Thyroid gland (tissue), 4 donors: Measurements from ENCODE around the gene ETV6. TPM values are rescaled to one million over a fixed set of nuclear protein-coding genes. Genes with fewer than 3 reads are reported as not detected.

ENCODE experiments used
- DNase-seq, 2 donors: peaks; one replicate each; pipeline ENCODE4 v3.0.0-alpha.2; 2019
- H3K27ac ChIP-seq, 3 donors: fragments of 200-600 bp; sonication (generic); 1 replicate in 2 of 3; 2 replicates in 1 of 3; pipeline ENCODE4 v1.5.1; 2016 to 2019; ENCODE audit warnings: mild to moderate bottlenecking in 1 of 3, moderate library complexity in 1 of 3
- H3K27me3 ChIP-seq: fragments of 200-600 bp; sonication (generic); one replicate; pipeline ENCODE4 v1.5.1; 2019
- H3K36me3 ChIP-seq, 2 donors: fragments of 200-600 bp; sonication (generic); one replicate each; pipeline ENCODE4 v1.5.1; 2016 to 2019
- H3K4me1 ChIP-seq, 2 donors: fragments of 200-600 bp; sonication (generic); one replicate each; pipeline ENCODE4 v1.5.1; 2017 to 2019
- H3K4me3 ChIP-seq, 3 donors: fragments of 200-600 bp; sonication (generic); replicated peaks in 1 of 3; 1 replicate in 2 of 3; 2 replicates in 1 of 3; pipeline ENCODE4 v1.5.1; 2016; ENCODE audit warnings: mild to moderate bottlenecking in 1 of 3
- H3K9me3 ChIP-seq: fragments of 200-600 bp; sonication (generic); one replicate; pipeline ENCODE4 v1.5.1; 2017
- POLR2A ChIP-seq, 2 donors: fragments of 450-650 bp; IDR thresholded peaks; one replicate each; pipeline ENCODE4 v1.6.1; 2017; ENCODE audit warnings: antibody characterized with exemption in 2 of 2, mild to moderate bottlenecking in 2 of 2, moderate library complexity in 1 of 2
- WGBS, 2 donors: methylation state at CpG; one replicate each; pipeline ENCODE4 v1.1.5; 2017; 5-methylcytosine and 5-hydroxymethylcytosine counted together
- intact Hi-C: fragments of 100-400 bp; cut with DNase I; formaldehyde crosslinking; loops from one replicate; pipeline ENCODE4 v1.15.1; 2023
- total RNA-seq, 4 donors: library from RNA; depleted of rRNA; stranded (reverse); fragments of >200 nt; gene quantifications; one replicate each; pipeline ENCODE4 v1.2.3, GENCODE V29; 2016
- TF ChIP-seq, protein P1 (sequence below), 6 experiments: fragments of 200-600 bp in 3 of 6; fragments of 450-650 bp in 3 of 6; sonication (generic) in 3 of 6; IDR thresholded peaks; one replicate each; pipeline ENCODE4 v1.5.1; 2016 to 2019; ENCODE audit warnings: antibody characterized with exemption in 6 of 6, mild to moderate bottlenecking in 2 of 6, inconsistent platforms in 1 of 6, moderate library complexity in 1 of 6

The ETV6 gene
- total RNA-seq, 4 donors from 2014 or later = 16.6 to 35.6 (median 17.2) TPM

DNA sequence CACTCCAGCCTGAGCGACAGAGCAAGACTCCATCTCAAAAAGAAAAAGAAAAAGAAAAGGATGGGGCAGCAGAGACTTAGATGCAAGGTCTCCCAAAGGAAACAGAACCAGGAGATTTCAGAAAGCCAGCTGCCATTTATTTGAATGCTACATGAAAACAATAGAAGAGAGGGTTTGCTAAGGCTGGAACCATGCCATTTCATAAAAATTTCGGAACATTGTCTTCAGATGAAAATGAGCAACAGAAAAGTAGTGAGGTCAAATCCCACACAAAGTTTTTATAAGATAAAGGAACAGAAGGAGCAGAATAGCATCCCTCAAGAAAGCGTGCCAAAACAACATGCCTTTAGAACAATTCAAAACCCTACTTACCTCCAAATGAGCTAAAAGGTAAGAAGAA is 175.3 kb downstream of the ETV6 start:
- no peaks in the 10 kb centered on the region for H3K27me3 ChIP-seq
- no peaks in the 10 kb centered on the region for H3K36me3 ChIP-seq
- intact Hi-C loops = no loop called here
- 93% methylated on average over 3 of the region's 3 CpGs for WGBS, 2 donors
- H3K4me3 ChIP-seq = no peak overlapping the region
- H3K27ac ChIP-seq = no peak overlapping the region
- H3K4me1 ChIP-seq = peaks cover 29 to 44% of the 10 kb centered on the region in 2 donors
- TF ChIP-seq, protein P1, sequence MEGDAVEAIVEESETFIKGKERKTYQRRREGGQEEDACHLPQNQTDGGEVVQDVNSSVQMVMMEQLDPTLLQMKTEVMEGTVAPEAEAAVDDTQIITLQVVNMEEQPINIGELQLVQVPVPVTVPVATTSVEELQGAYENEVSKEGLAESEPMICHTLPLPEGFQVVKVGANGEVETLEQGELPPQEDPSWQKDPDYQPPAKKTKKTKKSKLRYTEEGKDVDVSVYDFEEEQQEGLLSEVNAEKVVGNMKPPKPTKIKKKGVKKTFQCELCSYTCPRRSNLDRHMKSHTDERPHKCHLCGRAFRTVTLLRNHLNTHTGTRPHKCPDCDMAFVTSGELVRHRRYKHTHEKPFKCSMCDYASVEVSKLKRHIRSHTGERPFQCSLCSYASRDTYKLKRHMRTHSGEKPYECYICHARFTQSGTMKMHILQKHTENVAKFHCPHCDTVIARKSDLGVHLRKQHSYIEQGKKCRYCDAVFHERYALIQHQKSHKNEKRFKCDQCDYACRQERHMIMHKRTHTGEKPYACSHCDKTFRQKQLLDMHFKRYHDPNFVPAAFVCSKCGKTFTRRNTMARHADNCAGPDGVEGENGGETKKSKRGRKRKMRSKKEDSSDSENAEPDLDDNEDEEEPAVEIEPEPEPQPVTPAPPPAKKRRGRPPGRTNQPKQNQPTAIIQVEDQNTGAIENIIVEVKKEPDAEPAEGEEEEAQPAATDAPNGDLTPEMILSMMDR (IDR thresholded peaks at IDR 0.05) = no peak
- TF ChIP-seq POLR2A (IDR thresholded peaks at IDR 0.05) = no peak
- DNase-seq = no peak
- H3K9me3 ChIP-seq = no peaks in the 10 kb centered on the region

DNA sequence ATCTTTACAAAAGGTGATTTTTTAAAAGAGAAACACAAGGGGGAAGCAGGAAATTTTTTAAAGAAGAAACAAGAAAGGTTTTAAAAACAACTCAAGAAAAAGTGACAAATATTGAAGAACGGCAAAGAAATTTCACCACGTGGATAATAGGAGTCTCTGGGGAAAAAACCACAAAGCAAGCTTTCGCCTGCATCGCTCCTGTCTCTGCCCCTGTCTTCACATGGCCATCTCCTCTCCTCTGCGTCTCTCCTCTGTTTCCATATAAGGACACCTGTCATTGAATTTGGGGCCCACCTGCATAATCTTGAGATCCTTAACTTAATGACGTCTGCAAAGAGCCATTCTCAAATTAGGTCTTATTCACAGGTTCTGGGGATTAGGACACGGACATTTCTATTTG is 175.8 kb downstream of the ETV6 start:
- DNase-seq = no peak
- H3K27me3 ChIP-seq = no peaks in the 10 kb centered on the region
- no peaks in the 10 kb centered on the region for H3K36me3 ChIP-seq
- H3K4me1 ChIP-seq = peaks cover 29 to 49% of the 10 kb centered on the region in 2 donors
- no peaks in the 10 kb centered on the region for H3K9me3 ChIP-seq
- H3K4me3 ChIP-seq = no peak overlapping the region
- intact Hi-C loops = no loop called here
- H3K27ac ChIP-seq = no peak overlapping the region
- TF ChIP-seq, protein P1 (IDR thresholded peaks at IDR 0.05) = no peak
- no peak for TF ChIP-seq POLR2A (IDR thresholded peaks at IDR 0.05)
- 88 to 92% methylated on average over 7 of the region's 7 CpGs for WGBS, 2 donors

DNA sequence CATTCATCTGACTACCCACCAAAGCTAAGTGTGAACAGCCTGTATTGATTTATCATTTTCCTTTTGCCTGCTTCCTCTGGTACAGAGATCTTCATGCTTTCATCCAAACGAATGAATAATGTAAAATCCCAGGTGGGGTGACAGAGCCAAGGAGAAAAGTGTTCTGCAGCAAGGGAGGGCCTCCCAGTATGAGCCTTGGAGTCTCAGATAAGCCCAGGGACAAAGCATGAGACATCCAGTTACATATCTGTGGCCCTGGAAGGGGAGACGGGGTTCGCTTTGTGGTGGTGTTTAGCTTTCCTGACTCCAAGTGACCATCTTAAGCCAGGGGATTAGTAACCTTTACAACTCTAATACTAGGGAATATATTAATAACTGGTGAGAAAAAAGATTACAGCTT is 177.1 kb downstream of the ETV6 start:
- H3K27ac ChIP-seq = peak overlapping the region; percentile 72 to 83 (median 80)
- no peaks in the 10 kb centered on the region for H3K27me3 ChIP-seq
- intact Hi-C loops = no loop called here
- H3K9me3 ChIP-seq = no peaks in the 10 kb centered on the region
- no peak for DNase-seq
- 84 to 87% methylated on average over 3 of the region's 3 CpGs for WGBS, 2 donors
- TF ChIP-seq, protein P1 (IDR thresholded peaks at IDR 0.05) = no peak
- no peak for TF ChIP-seq POLR2A (IDR thresholded peaks at IDR 0.05)
- H3K4me3 ChIP-seq = no peak overlapping the region
- peaks cover 29 to 53% of the 10 kb centered on the region in 2 donors for H3K4me1 ChIP-seq
- H3K36me3 ChIP-seq = no peaks in the 10 kb centered on the region

DNA sequence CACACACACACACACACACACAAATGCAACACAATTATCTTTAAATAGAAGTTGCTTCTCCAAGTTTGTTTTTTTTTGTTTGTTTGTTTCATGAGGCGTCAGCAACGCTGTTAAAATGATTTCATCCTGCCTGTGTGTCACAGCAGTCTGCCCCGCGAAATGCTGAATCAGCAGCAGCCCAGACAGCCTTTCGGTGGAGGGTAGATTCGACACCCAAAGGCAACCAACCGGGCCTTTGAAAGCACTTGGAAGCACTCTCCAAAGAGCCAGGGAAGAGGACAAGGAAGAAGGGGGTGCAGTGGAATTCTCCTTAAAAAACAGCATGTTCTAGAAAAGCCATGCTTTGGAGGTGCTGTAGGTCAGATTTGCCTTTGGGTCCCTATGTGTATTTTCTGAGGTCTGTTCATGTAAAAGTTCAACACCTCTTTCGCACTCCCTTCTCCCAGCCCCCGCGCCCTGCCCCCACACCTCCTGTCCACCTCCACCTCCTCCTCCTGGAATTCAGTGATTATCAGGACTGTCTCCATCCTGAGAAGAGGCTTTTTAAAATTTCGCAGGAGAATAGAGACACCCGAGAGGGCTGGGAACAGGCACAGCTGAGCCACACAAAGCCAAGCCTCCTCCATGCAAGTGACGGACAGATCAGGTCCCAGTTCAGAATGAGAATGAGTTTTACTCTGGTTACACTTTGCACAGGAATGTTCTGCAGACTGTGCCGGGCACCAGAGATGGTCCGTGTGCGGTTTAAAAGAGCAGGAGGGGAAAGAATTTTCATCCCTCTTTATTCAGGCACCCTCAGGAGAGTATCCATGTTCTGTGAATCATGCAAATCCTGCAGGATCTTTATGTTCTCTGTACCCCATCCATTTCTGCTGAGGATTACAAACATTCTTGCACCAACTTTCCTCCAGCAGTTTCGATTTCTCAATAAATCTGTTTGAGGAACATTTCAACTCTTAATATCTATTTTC is 177.9 kb downstream of the ETV6 start:
- 22 to 34% methylated on average over 17 of the region's 17 CpGs for WGBS, 2 donors
- peak in 1 of 2 donors; percentile 11 for TF ChIP-seq POLR2A (IDR thresholded peaks at IDR 0.05)
- TF ChIP-seq, protein P1 (IDR thresholded peaks at IDR 0.05) = peak in 1 of 6 experiments; percentile 14
- Histone ChIP-seq H3K4me3 (no peak overlapping the region), H3K27me3 (no peaks in the 10 kb centered on the region), H3K36me3 (no peaks in the 10 kb centered on the region), H3K4me1 (peaks cover 26 to 51% of the 10 kb centered on the region in 2 donors), H3K27ac (peak overlapping the region; percentile 72 to 83 (median 80)), H3K9me3 (no peaks in the 10 kb centered on the region)
- peak; percentile 89 to 91 for DNase-seq
- intact Hi-C loops = no loop called here

DNA sequence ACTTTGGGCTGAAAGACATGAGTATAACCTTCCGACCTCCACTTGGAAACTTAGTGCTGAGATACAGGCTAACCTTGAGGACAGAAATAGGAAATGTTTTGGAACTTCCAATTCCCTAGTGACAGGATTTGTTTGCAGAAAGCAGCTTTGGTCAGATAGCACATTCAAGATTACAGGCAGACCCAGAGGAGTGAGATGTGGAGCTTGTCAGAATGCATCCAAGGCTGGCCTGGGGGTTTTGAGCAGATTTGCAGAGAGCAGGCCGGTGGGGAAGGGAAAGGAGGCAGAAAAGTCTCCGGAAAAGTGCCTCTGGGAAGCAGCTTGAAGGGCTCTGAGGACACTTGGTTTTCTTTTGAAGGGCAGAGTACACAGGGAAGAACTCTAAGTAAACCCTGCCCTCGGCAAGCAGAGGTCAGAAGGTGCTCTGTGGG is 180.3 kb downstream of the ETV6 start:
- TF ChIP-seq, protein P1 (IDR thresholded peaks at IDR 0.05) = no peak
- H3K4me3 ChIP-seq = no peak overlapping the region
- peaks cover 29 to 54% of the 10 kb centered on the region in 2 donors for H3K4me1 ChIP-seq
- H3K36me3 ChIP-seq = no peaks in the 10 kb centered on the region
- WGBS, 2 donors = 64 to 73% methylated on average over 4 of the region's 4 CpGs
- peak overlapping the region in 1 of 3 donors; percentile 39 for H3K27ac ChIP-seq
- DNase-seq = no peak
- no peaks in the 10 kb centered on the region for H3K9me3 ChIP-seq
- no peaks in the 10 kb centered on the region for H3K27me3 ChIP-seq
- intact Hi-C loops = no loop called here
